ENCODE measurements around the gene RETREG1. TPM values are rescaled to one million over a fixed set of nuclear protein-coding genes. Genes with fewer than 3 reads are reported as not detected.
"Not testable (repeated sequence)": the region's sequence is repeated elsewhere in the genome, so short reads cannot be mapped to it uniquely, and the experiment has no call there.

RETREG1 gene
- total RNA-seq, 1 donor from 2014 or later, result not detected

DNA sequence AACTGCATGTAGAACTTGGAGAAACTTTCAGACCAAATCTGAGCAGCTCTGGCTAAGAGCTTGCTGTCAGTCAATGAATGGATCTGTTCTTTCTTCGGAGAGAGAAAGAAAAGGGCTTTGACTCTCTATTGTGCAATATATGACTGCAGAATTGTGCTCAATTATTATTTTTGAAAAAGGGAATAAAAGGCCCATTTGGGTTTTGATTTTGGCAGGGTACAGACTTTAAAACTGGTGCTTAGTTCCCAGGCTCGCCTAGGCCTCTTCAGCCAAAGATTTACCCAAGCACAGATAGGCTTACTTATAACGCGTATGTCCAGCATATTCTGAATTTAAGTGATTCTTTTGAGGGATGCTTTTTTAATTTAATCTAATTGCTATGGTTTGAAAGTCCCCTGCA is 59.3 kb downstream of the RETREG1 start:
- DNase-seq (ENCODE audit: low read depth in 2 of 2), result no peak

GRCh38 chr5:16554110-16554509 is 62.7 kb downstream of the RETREG1 start:
- no peak for DNase-seq (ENCODE audit: low read depth in 2 of 2)

GRCh38 chr5:16552666-16553343 is 64.0 kb downstream of the RETREG1 start:
- DNase-seq (ENCODE audit: low read depth in 2 of 2), result peak; percentile 5 to 44

GRCh38 chr5:16551628-16552027 is 65.2 kb downstream of the RETREG1 start:
- no peak for DNase-seq (ENCODE audit: low read depth in 2 of 2)

GRCh38 chr5:16550316-16550952 is 66.4 kb downstream of the RETREG1 start:
- DNase-seq (ENCODE audit: low read depth in 2 of 2), result peak; percentile 21 to 63

DNA sequence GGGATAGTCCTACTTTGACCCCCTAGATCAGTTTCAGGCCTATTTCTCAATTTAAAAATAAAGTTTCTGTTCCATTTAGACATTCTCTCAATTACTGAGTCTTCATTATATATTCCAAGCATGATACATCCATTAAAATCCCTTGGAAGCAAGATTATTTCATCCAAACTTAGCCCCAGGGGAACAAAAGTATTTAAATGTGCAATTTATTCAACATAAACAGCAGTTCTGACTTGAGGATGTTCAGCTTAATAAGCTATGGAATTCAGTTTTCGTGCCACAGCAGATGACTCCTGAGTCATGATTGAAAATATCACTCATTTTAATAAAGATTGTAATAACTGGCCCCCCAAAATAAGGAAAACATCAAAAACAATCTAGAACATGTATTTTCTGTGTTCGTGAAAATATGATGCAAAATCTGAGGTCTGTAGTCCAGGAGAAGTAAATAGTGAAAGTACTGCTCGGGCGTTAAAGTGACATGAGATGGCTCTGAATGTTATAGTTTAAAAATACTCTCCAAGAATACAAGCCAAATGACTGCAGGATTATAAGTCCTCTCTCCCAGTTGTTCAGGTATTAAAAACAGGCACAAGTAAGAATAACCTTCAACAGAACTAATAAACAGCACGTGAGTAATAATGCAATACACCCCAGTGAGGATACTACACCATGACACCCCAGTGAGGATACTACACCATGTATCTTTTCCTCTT is 67.1 kb downstream of the RETREG1 start:
- no peak for DNase-seq (ENCODE audit: low read depth in 2 of 2)

DNA sequence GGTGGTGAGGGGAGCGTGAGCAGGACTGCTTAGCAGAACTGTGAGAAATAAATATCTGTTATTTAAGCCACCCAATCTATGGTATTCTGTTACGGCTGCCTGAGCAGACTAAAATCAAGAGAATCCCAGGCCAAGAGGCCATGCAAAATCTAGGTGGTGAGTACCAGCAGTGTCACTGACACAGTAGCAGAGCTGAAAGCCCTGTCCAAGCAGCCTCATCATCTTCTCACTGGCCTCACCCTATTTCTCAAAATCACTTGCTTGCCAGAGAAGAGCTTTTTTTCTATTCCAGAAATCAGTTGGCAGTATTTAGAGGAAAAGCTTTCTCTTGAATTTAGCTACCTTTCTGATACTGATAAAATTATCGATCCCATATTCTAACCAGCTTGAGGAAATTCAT is 68.0 kb downstream of the RETREG1 start:
- DNase-seq (ENCODE audit: low read depth in 2 of 2), result no peak

DNA sequence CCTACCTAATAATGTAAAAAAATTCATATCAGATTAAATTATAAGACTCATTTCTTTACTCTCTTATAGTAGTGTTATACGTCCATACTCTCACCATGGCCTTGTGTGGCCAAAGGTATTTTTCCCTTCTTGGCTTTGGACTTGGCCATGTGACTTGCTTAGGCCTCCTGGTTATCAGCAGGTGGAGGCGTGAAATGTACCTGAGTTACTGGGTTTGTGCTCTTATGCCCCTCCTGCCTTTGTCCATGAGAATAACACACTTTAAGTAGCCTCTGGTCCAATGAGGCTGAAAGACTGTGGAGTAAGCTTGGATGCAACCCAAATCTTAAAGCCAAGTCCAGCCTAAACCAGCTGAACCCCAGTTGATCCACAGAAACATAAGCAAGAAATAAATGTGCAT is 68.7 kb downstream of the RETREG1 start:
- DNase-seq (ENCODE audit: low read depth in 2 of 2), result no peak

GRCh38 chr5:16547200-16547842 is 69.5 kb downstream of the RETREG1 start:
- DNase-seq (ENCODE audit: low read depth in 2 of 2), result no peak

GRCh38 chr5:16546732-16547131 is 70.1 kb downstream of the RETREG1 start:
- DNase-seq (ENCODE audit: low read depth in 2 of 2), result no peak

GRCh38 chr5:16544607-16545374 is 72.0 kb downstream of the RETREG1 start:
- DNase-seq (ENCODE audit: low read depth in 2 of 2), result no peak

GRCh38 chr5:16543206-16543605 is 73.6 kb downstream of the RETREG1 start:
- DNase-seq (ENCODE audit: low read depth in 2 of 2), result peak in 1 of 2 donors; percentile 6

DNA sequence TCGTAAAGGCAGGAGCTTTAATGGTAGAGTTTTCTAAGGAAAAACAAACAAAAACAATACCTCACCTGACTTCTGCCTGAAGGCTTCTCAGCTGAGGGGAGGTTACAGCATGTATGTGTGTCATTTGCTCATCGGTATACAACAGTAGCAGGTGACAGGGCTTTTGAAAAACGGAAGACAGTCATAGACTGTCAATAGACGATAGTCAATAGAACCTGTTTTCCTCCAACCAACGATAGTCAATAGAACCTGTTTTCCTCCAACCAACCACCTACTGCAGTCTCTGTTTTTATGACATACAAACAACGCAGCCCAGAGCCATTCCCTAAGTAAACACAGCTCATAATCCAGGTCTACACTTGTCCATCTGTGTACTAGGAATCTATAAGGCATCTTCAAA is 74.6 kb downstream of the RETREG1 start:
- DNase-seq (ENCODE audit: low read depth in 2 of 2), result no peak

GRCh38 chr5:16541592-16541991 is 75.2 kb downstream of the RETREG1 start:
- DNase-seq (ENCODE audit: low read depth in 2 of 2), result not testable (repeated sequence)

GRCh38 chr5:16540421-16540820 is 76.4 kb downstream of the RETREG1 start:
- DNase-seq (ENCODE audit: low read depth in 2 of 2), result no peak

DNA sequence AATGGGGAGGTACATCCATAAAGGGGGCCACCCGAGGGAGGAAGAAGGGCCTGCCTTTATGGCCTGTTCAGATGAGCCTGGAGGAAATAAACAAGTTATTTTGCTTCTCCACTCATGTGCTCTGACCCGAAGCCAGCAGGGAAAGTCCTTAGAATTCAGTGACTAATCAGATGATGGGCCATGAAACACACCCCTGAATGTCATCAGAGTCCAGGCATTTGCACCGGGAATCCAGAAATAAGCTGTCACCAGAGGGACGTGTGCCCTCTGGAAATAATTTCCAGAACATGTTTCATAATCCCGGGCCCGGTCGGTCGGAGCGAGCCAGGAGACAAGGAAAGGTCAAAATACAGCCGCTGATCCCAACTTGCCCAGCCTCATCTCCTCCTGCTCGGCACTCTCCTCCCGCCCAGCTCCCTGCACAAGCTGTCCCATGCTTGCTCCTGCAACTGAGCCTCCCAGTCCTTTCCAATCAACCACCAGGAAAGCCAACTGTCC is 77.6 kb downstream of the RETREG1 start:
- no peak for DNase-seq (ENCODE audit: low read depth in 2 of 2)

DNA sequence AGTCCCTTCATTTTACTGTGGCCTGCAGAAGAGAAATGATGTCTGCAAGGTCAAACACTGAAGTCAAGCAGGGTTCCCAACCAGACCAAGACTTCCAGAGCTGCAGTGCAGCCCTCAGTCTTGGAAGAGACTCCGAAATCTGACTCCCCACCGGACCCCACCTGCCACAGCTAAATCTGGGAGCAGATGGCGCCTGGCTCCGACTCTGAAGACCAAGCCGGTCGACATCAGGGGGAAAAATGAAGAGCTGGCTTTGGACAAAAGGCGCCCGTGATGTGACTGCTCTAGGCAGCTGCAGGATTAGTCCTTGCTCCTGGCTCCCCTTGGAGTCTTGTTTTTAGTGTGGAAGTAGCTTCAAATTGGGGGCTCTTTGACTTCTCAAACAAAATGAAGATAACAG is 78.8 kb downstream of the RETREG1 start:
- no peak for DNase-seq (ENCODE audit: low read depth in 2 of 2)

DNA sequence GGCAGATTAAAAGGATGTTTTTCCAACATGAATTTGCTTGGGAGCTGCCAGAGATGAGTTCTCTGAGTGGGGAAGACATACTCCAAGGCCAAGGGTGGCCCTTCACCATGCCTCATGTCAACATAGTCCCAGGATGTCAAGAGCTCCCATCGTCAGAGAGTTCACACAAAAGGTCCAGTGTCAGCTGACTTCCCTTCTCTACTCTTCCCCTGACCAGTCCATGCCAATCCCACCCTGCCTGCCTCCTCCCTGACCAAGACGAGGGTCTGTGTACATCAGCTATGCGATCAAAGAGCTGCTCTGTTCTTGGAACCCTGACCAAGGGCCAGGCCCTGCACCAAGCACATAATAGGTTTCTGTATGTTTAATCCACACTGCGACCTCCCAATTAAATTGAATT is 80.0 kb downstream of the RETREG1 start:
- DNase-seq (ENCODE audit: low read depth in 2 of 2), result no peak

DNA sequence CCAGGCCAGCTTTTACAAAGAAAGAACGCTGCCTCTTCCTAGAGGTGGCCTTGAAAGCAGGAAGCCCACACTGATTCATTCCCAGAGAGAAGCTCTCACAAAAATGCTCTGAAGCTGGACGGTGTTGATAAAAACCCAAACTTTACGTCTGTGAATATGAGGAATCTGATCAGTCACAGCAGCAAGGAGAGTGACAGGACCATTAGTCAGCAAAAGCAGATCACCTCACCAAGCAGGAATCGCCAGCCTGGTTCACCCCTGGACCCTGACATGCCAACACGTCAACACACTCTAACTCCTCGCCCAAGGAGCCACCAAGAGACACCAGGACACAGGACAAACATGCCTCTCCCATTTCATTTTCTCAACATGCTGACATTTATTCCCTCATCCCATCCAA is 80.6 kb downstream of the RETREG1 start:
- DNase-seq (ENCODE audit: low read depth in 2 of 2), result no peak

DNA sequence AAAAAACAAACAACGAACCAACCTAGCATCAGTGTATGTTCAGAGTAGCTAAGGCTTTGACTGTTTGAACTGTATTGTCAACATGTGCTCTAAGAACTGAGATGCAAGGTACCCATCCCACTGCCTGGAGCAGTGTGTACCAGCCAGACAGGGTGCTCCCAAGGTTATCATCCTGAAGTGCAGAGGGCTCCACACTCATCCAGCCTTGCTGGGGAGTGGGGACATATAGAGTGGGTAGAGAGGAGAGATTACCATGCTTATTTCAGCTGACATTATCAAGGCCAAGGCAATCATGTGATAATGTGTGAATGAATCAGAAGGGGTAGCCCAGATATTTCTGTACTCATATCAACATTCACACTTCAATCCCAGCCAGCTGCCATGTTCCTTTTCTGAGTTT is 82.5 kb downstream of the RETREG1 start:
- DNase-seq (ENCODE audit: low read depth in 2 of 2), result no peak

- no peak for DNase-seq (ENCODE audit: low read depth in 2 of 2)
Observed at GRCh38 chr5:16531063-16531648, 85.6 kb downstream of the RETREG1 start.

Measured in dermis microvascular lymphatic vessel endothelial cell (primary cell).